ENCODE measurements around the gene ARID1B.

ARID1B gene

GRCh38 chr6:157055863-157056262, 278.7 kb downstream of the ARID1B start:
- H3K27ac ChIP-seq = no peak overlapping the region

GRCh38 chr6:157056275-157056674, 279.1 kb downstream of the ARID1B start:
- peaks cover 20 to 26% of the 10 kb centered on the region in 2 experiments for H3K4me1 ChIP-seq (ENCODE audit: control insufficient read depth in 1 of 2, insufficient read depth in 1 of 2, low read depth in 1 of 2, low read length in 1 of 2)
- H3K4me3 ChIP-seq (ENCODE audit: low read depth in 1 of 2, low read length in 1 of 2) = no peak overlapping the region
- H3K9me3 ChIP-seq = no peaks in the 10 kb centered on the region
- H3K36me3 ChIP-seq = no peaks in the 10 kb centered on the region
- TF ChIP-seq CTCF (IDR thresholded peaks at IDR 0.05) = no peak
- no peak overlapping the region for H3K27ac ChIP-seq
- no peaks in the 10 kb centered on the region for H3K27me3 ChIP-seq

More at GRCh38 chr6:157055863-157056262, 278.7 kb downstream of the ARID1B start:
- Histone ChIP-seq H3K36me3 (no peaks in the 10 kb centered on the region), H3K4me1 (ENCODE audit: control insufficient read depth in 1 of 2, insufficient read depth in 1 of 2, low read depth in 1 of 2, low read length in 1 of 2) (peaks cover 20 to 26% of the 10 kb centered on the region in 2 experiments), H3K27me3 (no peaks in the 10 kb centered on the region), H3K9me3 (no peaks in the 10 kb centered on the region), H3K4me3 (ENCODE audit: low read depth in 1 of 2, low read length in 1 of 2) (no peak overlapping the region)
- TF ChIP-seq CTCF (IDR thresholded peaks at IDR 0.05) = no peak

GRCh38 chr6:157058574-157058973, 281.4 kb downstream of the ARID1B start:
- no peaks in the 10 kb centered on the region for H3K36me3 ChIP-seq
- TF ChIP-seq CTCF (IDR thresholded peaks at IDR 0.05) = no peak
- no peak overlapping the region for H3K4me3 ChIP-seq (ENCODE audit: low read depth in 1 of 2, low read length in 1 of 2)
- no peak overlapping the region for H3K27ac ChIP-seq
- H3K4me1 ChIP-seq (ENCODE audit: control insufficient read depth in 1 of 2, insufficient read depth in 1 of 2, low read depth in 1 of 2, low read length in 1 of 2) = peaks cover 20 to 26% of the 10 kb centered on the region in 2 experiments
- no peaks in the 10 kb centered on the region for H3K9me3 ChIP-seq
- H3K27me3 ChIP-seq = no peaks in the 10 kb centered on the region

GRCh38 chr6:157059781-157060180, 282.6 kb downstream of the ARID1B start:
- Histone ChIP-seq H3K36me3 (no peaks in the 10 kb centered on the region), H3K4me3 (ENCODE audit: low read depth in 1 of 2, low read length in 1 of 2) (no peak overlapping the region), H3K27ac (no peak overlapping the region), H3K9me3 (no peaks in the 10 kb centered on the region), H3K27me3 (no peaks in the 10 kb centered on the region), H3K4me1 (ENCODE audit: control insufficient read depth in 1 of 2, insufficient read depth in 1 of 2, low read depth in 1 of 2, low read length in 1 of 2) (peaks cover 15 to 24% of the 10 kb centered on the region in 2 experiments)
- TF ChIP-seq CTCF (IDR thresholded peaks at IDR 0.05) = no peak

GRCh38 chr6:157060440-157060952, 283.3 kb downstream of the ARID1B start:
- Histone ChIP-seq H3K27me3 (no peaks in the 10 kb centered on the region), H3K4me1 (ENCODE audit: control insufficient read depth in 1 of 2, insufficient read depth in 1 of 2, low read depth in 1 of 2, low read length in 1 of 2) (peaks cover 13 to 20% of the 10 kb centered on the region in 2 experiments), H3K4me3 (ENCODE audit: low read depth in 1 of 2, low read length in 1 of 2) (no peak overlapping the region), H3K9me3 (no peaks in the 10 kb centered on the region), H3K36me3 (no peaks in the 10 kb centered on the region), H3K27ac (no peak overlapping the region)
- no peak for TF ChIP-seq CTCF (IDR thresholded peaks at IDR 0.05)

Data from neutrophil (primary cell).